Measurements from ENCODE around the gene MMP24OS. TPM values are rescaled to one million over a fixed set of nuclear protein-coding genes. Genes with fewer than 3 reads are reported as not detected.

MMP24OS gene
- total and polyA plus RNA-seq, 10 donors: 18.6 to 68.6 (median 39.6) TPM

DNA sequence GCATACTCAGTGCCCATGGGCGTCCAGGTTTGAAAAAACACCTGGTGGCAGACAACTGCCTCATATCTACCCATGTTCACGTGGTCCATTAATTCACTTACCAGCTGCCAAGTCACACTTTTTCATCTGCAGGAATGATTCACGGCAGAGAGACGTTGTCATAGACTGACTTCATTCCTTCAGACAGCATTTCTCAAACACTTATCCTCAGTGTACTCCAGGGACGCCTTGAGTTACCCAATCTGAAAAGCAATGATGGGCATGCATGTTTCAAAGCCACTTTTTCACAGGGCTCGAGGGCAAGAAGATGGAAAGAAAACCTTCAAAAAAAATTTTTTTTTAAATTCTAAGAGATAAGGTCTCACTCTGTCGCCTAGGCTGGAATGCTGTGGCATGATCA lies 6.0 kb downstream of the MMP24OS start:
- peaks cover 9 to 30% (median 17%) of the 10 kb centered on the region in 6 donors for H3K4me1 ChIP-seq
- TF ChIP-seq POLR2AphosphoS5 (IDR thresholded peaks at IDR 0.05) (no peak), POLR2A (IDR thresholded peaks at IDR 0.05) (no peak)
- TF ChIP-seq, protein P1, sequence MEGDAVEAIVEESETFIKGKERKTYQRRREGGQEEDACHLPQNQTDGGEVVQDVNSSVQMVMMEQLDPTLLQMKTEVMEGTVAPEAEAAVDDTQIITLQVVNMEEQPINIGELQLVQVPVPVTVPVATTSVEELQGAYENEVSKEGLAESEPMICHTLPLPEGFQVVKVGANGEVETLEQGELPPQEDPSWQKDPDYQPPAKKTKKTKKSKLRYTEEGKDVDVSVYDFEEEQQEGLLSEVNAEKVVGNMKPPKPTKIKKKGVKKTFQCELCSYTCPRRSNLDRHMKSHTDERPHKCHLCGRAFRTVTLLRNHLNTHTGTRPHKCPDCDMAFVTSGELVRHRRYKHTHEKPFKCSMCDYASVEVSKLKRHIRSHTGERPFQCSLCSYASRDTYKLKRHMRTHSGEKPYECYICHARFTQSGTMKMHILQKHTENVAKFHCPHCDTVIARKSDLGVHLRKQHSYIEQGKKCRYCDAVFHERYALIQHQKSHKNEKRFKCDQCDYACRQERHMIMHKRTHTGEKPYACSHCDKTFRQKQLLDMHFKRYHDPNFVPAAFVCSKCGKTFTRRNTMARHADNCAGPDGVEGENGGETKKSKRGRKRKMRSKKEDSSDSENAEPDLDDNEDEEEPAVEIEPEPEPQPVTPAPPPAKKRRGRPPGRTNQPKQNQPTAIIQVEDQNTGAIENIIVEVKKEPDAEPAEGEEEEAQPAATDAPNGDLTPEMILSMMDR (IDR thresholded peaks at IDR 0.05 in 8 of 11, conservative IDR thresholded peaks at IDR 0.05 in 3 of 11): no peak
- H3K4me3 ChIP-seq: no peak overlapping the region
- no peaks in the 10 kb centered on the region for H3K9me3 ChIP-seq
- H3K27me3 ChIP-seq (replicated peaks in 1 of 7): no peaks in the 10 kb centered on the region
- DNase-seq: no peak
- intact Hi-C loops (cut with DNase I; ENCODE audit: low total_unique reads): no loop called here
- H3K27ac ChIP-seq: no peak overlapping the region
- peaks cover 0 to 98% (median 41%) of the 10 kb centered on the region in 6 donors for H3K36me3 ChIP-seq
- 73 to 90% (median 86%) methylated on average over 6 to 7 of the region's 7 CpGs for WGBS, 5 donors

DNA sequence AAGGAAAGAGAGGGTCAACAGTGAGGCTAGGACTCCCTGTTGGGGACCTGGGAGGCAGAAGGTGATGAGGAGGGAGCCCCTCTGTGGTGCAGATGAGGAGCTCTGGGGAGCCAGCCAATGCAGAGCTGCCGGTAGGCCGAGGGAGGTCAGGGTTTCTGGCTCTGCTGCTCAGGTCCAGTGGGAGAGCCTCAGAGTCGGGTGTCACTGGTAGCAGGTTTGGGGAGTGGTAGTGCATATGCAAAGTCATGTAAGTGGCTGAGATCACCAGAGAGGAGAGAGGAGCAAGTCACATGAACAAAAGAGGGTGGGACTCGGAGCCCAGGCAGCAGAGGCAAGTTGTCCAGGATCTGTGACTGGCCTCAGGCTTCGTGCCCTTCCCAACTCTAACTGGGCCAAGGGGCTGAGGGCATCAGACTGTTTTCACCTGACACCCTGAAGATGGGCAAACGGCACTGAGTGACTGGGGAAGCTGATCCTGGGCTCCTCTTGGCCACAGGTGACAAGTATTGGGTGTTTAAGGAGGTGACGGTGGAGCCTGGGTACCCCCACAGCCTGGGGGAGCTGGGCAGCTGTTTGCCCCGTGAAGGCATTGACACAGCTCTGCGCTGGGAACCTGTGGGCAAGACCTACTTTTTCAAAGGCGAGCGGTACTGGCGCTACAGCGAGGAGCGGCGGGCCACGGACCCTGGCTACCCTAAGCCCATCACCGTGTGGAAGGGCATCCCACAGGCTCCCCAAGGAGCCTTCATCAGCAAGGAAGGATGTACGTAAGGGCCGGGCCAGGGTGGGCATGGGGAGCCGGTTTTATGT lies 6.6 kb downstream of the MMP24OS start:
- peaks cover 3 to 24% (median 11%) of the 10 kb centered on the region in 6 donors for H3K4me1 ChIP-seq
- TF ChIP-seq POLR2A (IDR thresholded peaks at IDR 0.05) (no peak), POLR2AphosphoS5 (IDR thresholded peaks at IDR 0.05) (peak in 1 of 3 donors; percentile 40)
- TF ChIP-seq, protein P1 (IDR thresholded peaks at IDR 0.05 in 8 of 11, conservative IDR thresholded peaks at IDR 0.05 in 3 of 11): no peak
- 89 to 94% (median 91%) methylated on average over 19 to 20 of the region's 20 CpGs for WGBS, 5 donors
- H3K9me3 ChIP-seq: no peaks in the 10 kb centered on the region
- H3K36me3 ChIP-seq: peaks cover 0 to 98% (median 45%) of the 10 kb centered on the region in 6 donors
- no peak overlapping the region for H3K27ac ChIP-seq
- intact Hi-C loops (cut with DNase I; ENCODE audit: low total_unique reads): no loop called here
- no peak overlapping the region for H3K4me3 ChIP-seq
- no peak for DNase-seq
- no peaks in the 10 kb centered on the region for H3K27me3 ChIP-seq (replicated peaks in 1 of 7)

DNA sequence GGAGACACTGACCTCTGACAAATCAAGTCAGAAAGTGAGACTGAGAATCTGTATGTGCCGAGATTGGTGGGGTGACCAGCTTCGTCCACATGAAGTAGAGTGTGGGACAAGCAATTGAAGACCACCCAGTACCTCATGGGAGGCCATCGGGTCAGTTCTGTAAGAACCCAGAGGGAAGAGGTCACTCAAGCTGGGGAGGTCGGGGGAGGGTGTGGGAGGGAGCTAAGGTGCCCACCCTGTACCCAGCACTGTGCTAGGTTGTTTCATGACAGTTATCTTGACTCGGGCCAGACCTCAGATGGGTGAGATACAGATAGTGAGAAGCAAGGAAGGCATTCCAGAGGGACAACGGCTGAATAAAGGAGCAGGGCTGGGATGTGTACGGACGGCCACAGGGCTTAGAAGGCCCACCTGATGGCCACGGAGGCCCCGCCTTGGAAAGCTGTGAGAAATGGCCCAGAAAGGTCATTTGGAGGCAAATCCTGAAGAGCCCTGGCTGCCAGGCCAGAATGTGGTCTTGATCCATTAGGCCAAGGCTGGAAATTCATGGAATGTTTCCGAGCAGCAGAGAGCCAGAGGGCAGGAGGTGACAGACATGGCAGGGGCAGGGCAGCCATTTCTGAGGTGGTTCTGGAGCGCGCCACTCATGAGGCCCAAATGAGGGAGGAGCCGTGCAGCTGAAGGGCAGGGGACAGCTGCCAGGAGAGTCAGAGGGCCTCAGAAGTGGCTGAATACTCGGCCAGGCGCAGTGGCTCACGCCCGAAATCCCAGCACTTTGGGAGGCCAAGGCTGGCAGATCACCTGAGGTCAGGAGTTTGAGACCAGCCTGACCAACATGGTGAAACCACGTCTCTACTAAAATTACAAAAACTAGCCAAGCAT lies 7.7 kb downstream of the MMP24OS start:
- no peak overlapping the region for H3K4me3 ChIP-seq
- no peak for TF ChIP-seq POLR2A (IDR thresholded peaks at IDR 0.05)
- TF ChIP-seq, protein P1 (IDR thresholded peaks at IDR 0.05 in 8 of 11, conservative IDR thresholded peaks at IDR 0.05 in 3 of 11): no peak
- TF ChIP-seq POLR2AphosphoS5 (IDR thresholded peaks at IDR 0.05): peak in 1 of 3 donors; percentile 27
- DNase-seq: no peak
- no peaks in the 10 kb centered on the region for H3K9me3 ChIP-seq
- peaks cover 0 to 13% (median under 1%) of the 10 kb centered on the region in 6 donors for H3K4me1 ChIP-seq
- intact Hi-C loops (cut with DNase I; ENCODE audit: low total_unique reads): no loop called here
- H3K27ac ChIP-seq: no peak overlapping the region
- 90 to 95% (median 92%) methylated on average over 17 to 19 of the region's 19 CpGs for WGBS, 5 donors
- H3K27me3 ChIP-seq (replicated peaks in 1 of 7): no peaks in the 10 kb centered on the region
- peaks cover 0 to 98% (median 42%) of the 10 kb centered on the region in 6 donors for H3K36me3 ChIP-seq
